H1 (cell line): ENCODE measurements around the gene CYP46A1. TPM values are rescaled to one million over a fixed set of nuclear protein-coding genes. Genes with fewer than 3 reads are reported as not detected.

ENCODE experiments used
- BRCA1 ChIP-seq: IDR thresholded peaks from 2 replicates; pipeline ENCODE4 v1.6.1; 2012; ENCODE audit warnings: low read depth, low read length, improper control_type of control experiment
- CTBP2 ChIP-seq: IDR thresholded peaks from 2 replicates; pipeline ENCODE4 v1.7.0; 2011; ENCODE audit warnings: borderline replicate concordance, mild to moderate bottlenecking, moderate library complexity, mixed read lengths, low read length; ENCODE audit not compliant: insufficient read depth, insufficient read length
- KDM4A ChIP-seq: IDR thresholded peaks from one replicate; pipeline ENCODE4 v1.7.1; 2012; ENCODE audit warnings: low read depth, mild to moderate bottlenecking, moderate library complexity, low read length, inconsistent platforms; ENCODE audit not compliant: severe bottlenecking
- KDM5A ChIP-seq: fragments of 200-600 bp; IDR thresholded peaks from 2 replicates; pipeline ENCODE4 v1.7.1; 2012; ENCODE audit warnings: mild to moderate bottlenecking, low read length, inconsistent platforms, mixed read lengths
- SUZ12 ChIP-seq: fragments of 200-600 bp; sonication (generic); IDR thresholded peaks from 2 replicates; pipeline ENCODE4 v1.6.1; 2012; ENCODE audit warnings: mild to moderate bottlenecking, inconsistent platforms, low read length, moderate library complexity, mixed read lengths
- polyA plus RNA-seq, 7 experiments: library from polyadenylated mRNA; depleted of rRNA in 3 of 7; stranded (reverse) in 5 of 7; unstranded in 2 of 7; fragments of >200 nt in 5 of 7; fragments of 200-250 nt in 2 of 7; gene quantifications; 1 replicate in 5 of 7; 2 replicates in 1 of 7; 4 replicates in 1 of 7; pipeline versions ENCODE4 v1.2.1 to v1.2.3, GENCODE V29; 2011 to 2013; ENCODE audit warnings: missing spikeins in 2 of 7, mixed read lengths in 2 of 7
- total RNA-seq: library from RNA; stranded (reverse); fragmentation: NEBNext Ultra II Directional; extraction: Animal tissue kit (Norgen Biotek cat#: 25700); gene quantifications from 2 replicates; pipeline ENCODE4 v1.2.1, GENCODE V29; 2021

CYP46A1 gene
- total and polyA plus RNA-seq, 2 of the 8 experiments (the other 6 are each of a cell fraction or from before 2014, with no cell fraction given), result 0.41 to 1.3 TPM

DNA sequence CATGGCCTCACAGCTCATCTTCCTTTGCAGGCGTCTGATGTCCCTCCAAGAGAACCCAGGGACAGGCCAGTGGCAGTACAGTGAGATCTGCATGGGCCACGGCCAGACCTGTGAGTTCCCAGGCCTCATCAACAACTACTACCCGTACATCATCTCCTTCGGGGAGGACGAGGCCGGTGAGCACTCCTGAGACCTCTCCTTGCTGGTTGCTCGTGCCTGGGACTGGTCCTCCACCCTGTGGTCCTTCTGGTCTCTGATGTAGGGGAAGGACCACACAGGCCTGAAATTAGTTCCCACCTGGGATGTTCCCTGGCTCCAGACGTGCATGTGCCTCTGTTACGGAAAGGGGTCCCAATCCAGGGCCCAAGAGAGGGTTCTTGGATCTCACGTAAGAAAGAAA is 21.3 kb upstream of the CYP46A1 start (continued):
- TF ChIP-seq SUZ12 (no peak), KDM5A (no peak), BRCA1 (no peak), CTBP2 (no peak), KDM4A (no peak)
